Measurements from ENCODE around the gene PPCS.

PPCS gene

DNA sequence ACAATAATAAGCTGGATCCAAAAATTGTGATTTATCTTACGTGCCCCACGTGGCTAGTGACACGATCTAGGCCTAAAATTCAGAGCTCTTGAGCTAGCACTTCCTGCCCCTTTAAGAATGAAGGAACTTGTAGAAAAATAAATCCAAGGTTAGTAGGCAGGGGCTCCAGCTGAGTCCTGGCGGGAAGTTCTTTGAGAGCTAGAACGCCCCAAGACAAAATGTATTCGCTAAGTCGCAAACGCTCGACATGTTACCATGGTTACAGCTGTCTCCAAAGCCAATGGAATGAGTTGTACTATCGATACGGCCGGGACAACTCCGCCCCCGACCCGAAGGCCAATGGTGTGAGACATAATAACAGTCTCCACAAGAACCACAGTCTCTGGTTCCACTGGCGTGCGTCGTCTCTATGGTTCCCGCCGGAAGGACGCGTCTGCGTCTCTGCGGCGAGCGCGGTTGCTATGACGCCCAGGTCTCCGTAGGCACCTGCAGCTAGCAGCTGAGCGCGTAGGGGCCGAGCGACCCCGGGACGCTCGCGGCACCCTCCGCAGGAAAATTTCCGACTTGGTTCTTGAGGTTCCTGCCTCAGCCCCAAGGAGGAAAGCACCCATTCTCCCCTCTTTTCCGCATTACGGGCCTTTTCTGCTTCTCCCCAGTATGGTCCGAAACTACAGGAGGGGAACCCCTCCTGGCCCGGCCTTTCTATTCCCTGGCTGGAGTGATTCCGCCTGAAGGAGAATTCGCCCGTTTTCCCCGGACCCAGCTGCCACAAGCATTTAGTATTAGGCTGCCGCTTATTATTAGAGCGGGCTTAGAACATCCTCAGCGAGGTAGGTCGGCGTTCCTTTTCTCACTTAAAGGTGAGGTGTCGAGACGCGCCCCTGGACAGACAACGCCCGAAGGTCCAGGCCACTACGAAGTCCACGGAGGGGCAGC lies 6.8 kb downstream of the PPCS start, which contains the start of gene CCDC30:
Gene CCDC30 (plus strand): TSS at position 459 of the 936 bp plus-strand sequence. CDS start 17,266 bp downstream, outside the sequence.
- TF ChIP-seq YY1 (IDR thresholded peaks at IDR 0.05; ENCODE audit: low read depth) (peak; percentile 70; the same call in 1 of the 2 replicates), TEAD4 (IDR thresholded peaks at IDR 0.05) (peak; percentile 29; the same call in 1 of the 2 replicates), FOXM1 (IDR thresholded peaks at IDR 0.05; ENCODE audit: borderline replicate concordance, low read depth) (peak; percentile 30; the same call in 1 of the 2 replicates), TAF1 (IDR thresholded peaks at IDR 0.05; ENCODE audit: low read depth) (0 out of 2 replicates have a peak, but pooled peaks have one; percentile 36), TCF12 (IDR thresholded peaks at IDR 0.05; ENCODE audit: low read depth) (peak; percentile 39; the same call in 1 of the 2 replicates), CREB1 (IDR thresholded peaks at IDR 0.05; ENCODE audit: low read depth) (peak; percentile 31; the same call in 1 of the 2 replicates), EGR1 (IDR thresholded peaks at IDR 0.05) (no peak), ZBTB7A (IDR thresholded peaks at IDR 0.05; ENCODE audit: low read depth) (peak; percentile 74; the same call in 1 of the 2 replicates), RAD21 (IDR thresholded peaks at IDR 0.05; ENCODE audit: low read depth) (no peak), EP300 (IDR thresholded peaks at IDR 0.05; ENCODE audit: borderline replicate concordance) (no peak; the same call in 1 of the 2 replicates), CEBPB (IDR thresholded peaks at IDR 0.05) (no peak), NFIC (IDR thresholded peaks at IDR 0.05) (no peak)
- TF ChIP-seq, protein P1, sequence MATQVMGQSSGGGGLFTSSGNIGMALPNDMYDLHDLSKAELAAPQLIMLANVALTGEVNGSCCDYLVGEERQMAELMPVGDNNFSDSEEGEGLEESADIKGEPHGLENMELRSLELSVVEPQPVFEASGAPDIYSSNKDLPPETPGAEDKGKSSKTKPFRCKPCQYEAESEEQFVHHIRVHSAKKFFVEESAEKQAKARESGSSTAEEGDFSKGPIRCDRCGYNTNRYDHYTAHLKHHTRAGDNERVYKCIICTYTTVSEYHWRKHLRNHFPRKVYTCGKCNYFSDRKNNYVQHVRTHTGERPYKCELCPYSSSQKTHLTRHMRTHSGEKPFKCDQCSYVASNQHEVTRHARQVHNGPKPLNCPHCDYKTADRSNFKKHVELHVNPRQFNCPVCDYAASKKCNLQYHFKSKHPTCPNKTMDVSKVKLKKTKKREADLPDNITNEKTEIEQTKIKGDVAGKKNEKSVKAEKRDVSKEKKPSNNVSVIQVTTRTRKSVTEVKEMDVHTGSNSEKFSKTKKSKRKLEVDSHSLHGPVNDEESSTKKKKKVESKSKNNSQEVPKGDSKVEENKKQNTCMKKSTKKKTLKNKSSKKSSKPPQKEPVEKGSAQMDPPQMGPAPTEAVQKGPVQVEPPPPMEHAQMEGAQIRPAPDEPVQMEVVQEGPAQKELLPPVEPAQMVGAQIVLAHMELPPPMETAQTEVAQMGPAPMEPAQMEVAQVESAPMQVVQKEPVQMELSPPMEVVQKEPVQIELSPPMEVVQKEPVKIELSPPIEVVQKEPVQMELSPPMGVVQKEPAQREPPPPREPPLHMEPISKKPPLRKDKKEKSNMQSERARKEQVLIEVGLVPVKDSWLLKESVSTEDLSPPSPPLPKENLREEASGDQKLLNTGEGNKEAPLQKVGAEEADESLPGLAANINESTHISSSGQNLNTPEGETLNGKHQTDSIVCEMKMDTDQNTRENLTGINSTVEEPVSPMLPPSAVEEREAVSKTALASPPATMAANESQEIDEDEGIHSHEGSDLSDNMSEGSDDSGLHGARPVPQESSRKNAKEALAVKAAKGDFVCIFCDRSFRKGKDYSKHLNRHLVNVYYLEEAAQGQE (IDR thresholded peaks at IDR 0.05; ENCODE audit: low read depth) = no peak
- TF ChIP-seq, protein P2, sequence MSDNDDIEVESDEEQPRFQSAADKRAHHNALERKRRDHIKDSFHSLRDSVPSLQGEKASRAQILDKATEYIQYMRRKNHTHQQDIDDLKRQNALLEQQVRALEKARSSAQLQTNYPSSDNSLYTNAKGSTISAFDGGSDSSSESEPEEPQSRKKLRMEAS (IDR thresholded peaks at IDR 0.05) = peak; percentile 68
- TF ChIP-seq, protein P3, sequence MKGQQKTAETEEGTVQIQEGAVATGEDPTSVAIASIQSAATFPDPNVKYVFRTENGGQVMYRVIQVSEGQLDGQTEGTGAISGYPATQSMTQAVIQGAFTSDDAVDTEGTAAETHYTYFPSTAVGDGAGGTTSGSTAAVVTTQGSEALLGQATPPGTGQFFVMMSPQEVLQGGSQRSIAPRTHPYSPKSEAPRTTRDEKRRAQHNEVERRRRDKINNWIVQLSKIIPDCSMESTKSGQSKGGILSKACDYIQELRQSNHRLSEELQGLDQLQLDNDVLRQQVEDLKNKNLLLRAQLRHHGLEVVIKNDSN (IDR thresholded peaks at IDR 0.05) = no peak

DNA sequence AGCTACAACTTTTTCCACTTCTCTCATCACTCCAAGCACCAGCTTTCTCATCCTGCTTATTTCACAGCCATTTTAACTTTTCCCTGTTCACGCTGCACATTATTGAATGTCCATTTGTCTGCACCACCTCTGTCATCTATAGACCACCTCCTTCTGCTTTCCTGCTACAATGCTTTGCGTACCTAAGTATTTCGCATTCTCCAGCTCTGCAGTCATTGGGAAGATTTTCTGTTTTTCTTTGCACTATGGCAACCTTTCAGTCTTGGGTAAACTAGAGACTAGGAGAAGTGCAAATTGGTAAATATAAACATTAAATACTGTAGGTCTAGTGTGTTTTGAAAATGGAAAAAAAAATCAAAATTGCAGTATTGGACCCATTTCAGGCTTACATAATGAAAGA lies 7.6 kb downstream of the PPCS start:
- TF ChIP-seq, protein P1 (IDR thresholded peaks at IDR 0.05; ENCODE audit: low read depth) = no peak
- TF ChIP-seq, protein P3 (IDR thresholded peaks at IDR 0.05) = no peak
- TF ChIP-seq ZBTB7A (IDR thresholded peaks at IDR 0.05; ENCODE audit: low read depth) (no peak), CEBPB (IDR thresholded peaks at IDR 0.05) (no peak)

DNA sequence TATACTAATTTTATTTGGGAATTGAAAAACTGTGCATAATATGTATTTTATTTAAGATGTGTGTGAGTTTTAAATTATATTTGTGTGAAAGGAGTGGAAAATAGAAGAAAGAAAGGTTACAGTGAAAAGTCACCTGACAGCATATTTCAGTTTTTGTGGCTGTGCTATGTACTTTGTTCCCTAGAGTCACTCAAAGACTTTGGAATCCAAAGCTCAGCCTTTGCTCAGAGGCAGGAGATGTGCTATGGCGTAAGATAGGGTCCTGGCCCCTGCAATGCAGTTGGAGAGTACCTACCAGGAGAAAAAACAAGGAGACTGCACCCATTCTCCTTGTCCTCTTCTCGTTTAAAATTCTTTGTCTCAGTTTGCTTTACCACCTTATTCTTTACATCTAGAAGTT lies 9.7 kb downstream of the PPCS start:
- TF ChIP-seq TCF12 (IDR thresholded peaks at IDR 0.05; ENCODE audit: low read depth) (no peak), ZBTB7A (IDR thresholded peaks at IDR 0.05; ENCODE audit: low read depth) (no peak), FOXM1 (IDR thresholded peaks at IDR 0.05; ENCODE audit: borderline replicate concordance, low read depth) (no peak), TEAD4 (IDR thresholded peaks at IDR 0.05) (no peak), TAF1 (IDR thresholded peaks at IDR 0.05; ENCODE audit: low read depth) (no peak), EGR1 (IDR thresholded peaks at IDR 0.05) (no peak), EP300 (IDR thresholded peaks at IDR 0.05; ENCODE audit: borderline replicate concordance) (no peak), RAD21 (IDR thresholded peaks at IDR 0.05; ENCODE audit: low read depth) (no peak), CREB1 (IDR thresholded peaks at IDR 0.05; ENCODE audit: low read depth) (no peak), NFIC (IDR thresholded peaks at IDR 0.05) (no peak), YY1 (IDR thresholded peaks at IDR 0.05; ENCODE audit: low read depth) (no peak), CEBPB (IDR thresholded peaks at IDR 0.05) (no peak)
- TF ChIP-seq, protein P2 (IDR thresholded peaks at IDR 0.05) = no peak
- TF ChIP-seq, protein P3 (IDR thresholded peaks at IDR 0.05) = no peak
- TF ChIP-seq, protein P1 (IDR thresholded peaks at IDR 0.05; ENCODE audit: low read depth) = no peak
